ENCODE results near the gene BAIAP2L1. TPM values are rescaled to one million over a fixed set of nuclear protein-coding genes. Genes with fewer than 3 reads are reported as not detected.

The BAIAP2L1 gene
- total and polyA plus RNA-seq, 7 donors: 0.80 to 3.0 (median 1.2) TPM

- Histone ChIP-seq H3K4me1 (no peaks in the 10 kb centered on the region), H3K9me3 (no peaks in the 10 kb centered on the region), H3K36me3 (ENCODE audit: insufficient read depth in 1 of 2, low read depth in 1 of 2) (no peaks in the 10 kb centered on the region), H3K27me3 (ENCODE audit: insufficient read depth in 3 of 3, low read length in 2 of 3) (no peaks in the 10 kb centered on the region), H3K4me3 (no peak overlapping the region), H3K27ac (no peak overlapping the region)
- ATAC-seq: no peak
- DNase-seq: no peak
- TF ChIP-seq CTCF (IDR thresholded peaks at IDR 0.05): no peak
- 97 to 99% (median 99%) methylated on average over 3 of the region's 3 CpGs for WGBS, 3 donors
- intact Hi-C loops (cut with DNase I): no loop called here
These were observed 61.8 kb downstream of the BAIAP2L1 start for GRCh38 chr7:98339043-98339442.

GRCh38 chr7:98338441-98338840 lies 62.4 kb downstream of the BAIAP2L1 start:
- intact Hi-C loops (cut with DNase I): no loop called here
- DNase-seq (no peak), ATAC-seq (no peak)
- 96 to 100% (median 99%) methylated on average over 6 of the region's 6 CpGs for whole genome bisulfite sequencing, 3 donors
- Histone ChIP-seq H3K4me3 (no peak overlapping the region), H3K36me3 (ENCODE audit: insufficient read depth in 1 of 2, low read depth in 1 of 2) (no peaks in the 10 kb centered on the region), H3K27me3 (ENCODE audit: insufficient read depth in 3 of 3, low read length in 2 of 3) (no peaks in the 10 kb centered on the region), H3K9me3 (no peaks in the 10 kb centered on the region), H3K4me1 (no peaks in the 10 kb centered on the region), H3K27ac (no peak overlapping the region)
- no peak for TF ChIP-seq CTCF (IDR thresholded peaks at IDR 0.05)

GRCh38 chr7:98335411-98335977 lies 65.4 kb downstream of the BAIAP2L1 start:
- Histone ChIP-seq H3K27me3 (ENCODE audit: insufficient read depth in 3 of 3, low read length in 2 of 3) (no peaks in the 10 kb centered on the region), H3K4me1 (no peaks in the 10 kb centered on the region), H3K27ac (no peak overlapping the region), H3K36me3 (ENCODE audit: insufficient read depth in 1 of 2, low read depth in 1 of 2) (no peaks in the 10 kb centered on the region), H3K4me3 (no peak overlapping the region), H3K9me3 (no peaks in the 10 kb centered on the region)
- 89 to 93% (median 91%) methylated on average over 8 of the region's 8 CpGs for WGBS, 3 donors
- ATAC-seq: no peak
- intact Hi-C loops (cut with DNase I): no loop called here
- no peak for TF ChIP-seq CTCF (IDR thresholded peaks at IDR 0.05)
- no peak for DNase-seq

GRCh38 chr7:98334081-98334480 lies 66.8 kb downstream of the BAIAP2L1 start:
- DNase-seq: no peak
- H3K27ac ChIP-seq: no peak overlapping the region

More at GRCh38 chr7:98334081-98334480, 66.8 kb downstream of the BAIAP2L1 start:
- no peaks in the 10 kb centered on the region for H3K4me1 ChIP-seq
- intact Hi-C loops (cut with DNase I): no loop called here
- H3K27me3 ChIP-seq (ENCODE audit: insufficient read depth in 3 of 3, low read length in 2 of 3): no peaks in the 10 kb centered on the region
- no peaks in the 10 kb centered on the region for H3K36me3 ChIP-seq (ENCODE audit: insufficient read depth in 1 of 2, low read depth in 1 of 2)
- no peak overlapping the region for H3K4me3 ChIP-seq
- ATAC-seq: no peak
- TF ChIP-seq CTCF (IDR thresholded peaks at IDR 0.05): no peak
- 63 to 72% (median 69%) methylated on average over 1 of the region's 1 CpG for WGBS, 3 donors
- H3K9me3 ChIP-seq: no peaks in the 10 kb centered on the region

All from psoas muscle (tissue), 8 donors.